Activated CD4-positive, CD25-positive, alpha-beta regulatory T cell treated with anti-CD3 and anti-CD28 coated beads, Interleukin-2, amount 50 U/mL, for 24 hours (primary cell): ENCODE measurements around the gene ITGAV.

Experiments
- ATAC-seq, 2 donors: fragments of 150-1000 bp; cut with Tn5 transposase; one replicate each; pipeline ENCODE4 v1.10.0; 2021; ENCODE audit warnings: mild to moderate bottlenecking in 1 of 2, moderate library complexity in 1 of 2

Gene ITGAV

GRCh38 chr2:186683341-186683740 lies 93.5 kb downstream of the ITGAV start:
- ATAC-seq, result no peak

- no peak for ATAC-seq
Observed at GRCh38 chr2:186687807-186688211, 98.0 kb downstream of the ITGAV start.

- ATAC-seq, result no peak
Observed at GRCh38 chr2:186688813-186689212, 99.0 kb downstream of the ITGAV start.

- no peak for ATAC-seq
Observed at GRCh38 chr2:186690786-186691185, 100.9 kb downstream of the ITGAV start.

- ATAC-seq, result no peak
Observed at GRCh38 chr2:186691231-186691630, 101.4 kb downstream of the ITGAV start.

GRCh38 chr2:186691900-186692299 lies 102.0 kb downstream of the ITGAV start:
- ATAC-seq, result no peak

- ATAC-seq, result no peak
Observed at GRCh38 chr2:186693446-186693832, 103.6 kb downstream of the ITGAV start.

- peak in 1 of 2 donors; percentile 21 for ATAC-seq
Observed at GRCh38 chr2:186695081-186695756, 105.4 kb downstream of the ITGAV start.

- ATAC-seq, result no peak
Observed at GRCh38 chr2:186696290-186696689, 106.4 kb downstream of the ITGAV start.

GRCh38 chr2:186696804-186697203 lies 106.9 kb downstream of the ITGAV start:
- no peak for ATAC-seq

- no peak for ATAC-seq
Observed at GRCh38 chr2:186697536-186697935, 107.7 kb downstream of the ITGAV start.

- no peak for ATAC-seq
Observed at GRCh38 chr2:186699742-186700141, 109.9 kb downstream of the ITGAV start.

- no peak for ATAC-seq
Observed at GRCh38 chr2:186702006-186702405, 112.2 kb downstream of the ITGAV start.

GRCh38 chr2:186702501-186702900 lies 112.6 kb downstream of the ITGAV start:
- ATAC-seq, result no peak

GRCh38 chr2:186704897-186705296 lies 115.0 kb downstream of the ITGAV start:
- no peak for ATAC-seq

GRCh38 chr2:186709529-186710450 lies 119.9 kb downstream of the ITGAV start:
- no peak for ATAC-seq

GRCh38 chr2:186713691-186714090 lies 123.8 kb downstream of the ITGAV start:
- ATAC-seq, result no peak

GRCh38 chr2:186714611-186715010 lies 124.8 kb downstream of the ITGAV start:
- ATAC-seq, result no peak

GRCh38 chr2:186716004-186716403 lies 126.1 kb downstream of the ITGAV start:
- no peak for ATAC-seq

GRCh38 chr2:186716899-186717298 lies 127.0 kb downstream of the ITGAV start:
- no peak for ATAC-seq

GRCh38 chr2:186717320-186718007 lies 127.6 kb downstream of the ITGAV start:
- ATAC-seq, result no peak

GRCh38 chr2:186718122-186718521 lies 128.3 kb downstream of the ITGAV start:
- no peak for ATAC-seq

- no peak for ATAC-seq
Observed at GRCh38 chr2:186718903-186719302, 129.0 kb downstream of the ITGAV start.
